H9 (cell line): ENCODE data around the gene PLCH1. TPM values are rescaled to one million over a fixed set of nuclear protein-coding genes. Genes with fewer than 3 reads are reported as not detected.

ENCODE experiments used
- DNase-seq: peaks from one replicate; pipeline ENCODE4 v3.0.0-alpha.2; 2017
- H2AFZ ChIP-seq: one replicate; pipeline ENCODE4 v1.6.1; 2013; ENCODE audit warnings: mild to moderate bottlenecking, low read length, control low read depth, moderate library complexity
- H2AK5ac ChIP-seq: 2 replicates; pipeline ENCODE4 v1.6.1; 2013; ENCODE audit warnings: low read length, control low read depth, mixed read lengths; ENCODE audit not compliant: insufficient read length
- H2BK120ac ChIP-seq: one replicate; pipeline ENCODE4 v1.6.1; 2013; ENCODE audit warnings: low read depth, mild to moderate bottlenecking, low read length, control low read depth, inconsistent platforms; ENCODE audit not compliant: poor library complexity, severe bottlenecking
- H2BK12ac ChIP-seq: 2 replicates; pipeline ENCODE4 v1.6.1; 2013; ENCODE audit warnings: low read length, control low read depth, mixed read lengths, low read depth; ENCODE audit not compliant: insufficient read length
- H2BK15ac ChIP-seq: 2 replicates; pipeline ENCODE4 v1.6.1; 2013; ENCODE audit warnings: low read depth, low read length, control low read depth
- H2BK20ac ChIP-seq: one replicate; pipeline ENCODE4 v1.6.1; 2013; ENCODE audit warnings: low read depth, mild to moderate bottlenecking, low read length, control low read depth, inconsistent platforms; ENCODE audit not compliant: poor library complexity, severe bottlenecking
- H2BK5ac ChIP-seq: 2 replicates; pipeline ENCODE4 v1.6.1; 2013; ENCODE audit warnings: low read length, control low read depth, mixed read lengths; ENCODE audit not compliant: insufficient read length
- H3K14ac ChIP-seq: 2 replicates; pipeline ENCODE4 v1.6.1; 2013; ENCODE audit warnings: low read length, control low read depth; ENCODE audit not compliant: insufficient read depth
- H3K18ac ChIP-seq: 2 replicates; pipeline ENCODE4 v1.6.1; 2013; ENCODE audit warnings: low read depth, mild to moderate bottlenecking, mixed read lengths, low read length, control low read depth; ENCODE audit not compliant: insufficient read length
- H3K23ac ChIP-seq: 2 replicates; pipeline ENCODE4 v1.6.1; 2013; ENCODE audit warnings: low read length, control low read depth, mixed read lengths, low read depth; ENCODE audit not compliant: insufficient read length
- H3K23me2 ChIP-seq: 2 replicates; pipeline ENCODE4 v1.6.1; 2013; ENCODE audit warnings: low read depth, mild to moderate bottlenecking, mixed read lengths, low read length, control low read depth; ENCODE audit not compliant: insufficient read length, poor library complexity, severe bottlenecking
- H3K27ac ChIP-seq: 2 replicates; pipeline ENCODE4 v1.5.1; 2013; ENCODE audit warnings: low read length, control low read depth, mixed read lengths, low read depth; ENCODE audit not compliant: insufficient read length
- H3K27me3 ChIP-seq: 2 replicates; pipeline ENCODE4 v1.6.1; 2013; ENCODE audit warnings: low read length, control low read depth, inconsistent platforms; ENCODE audit not compliant: insufficient read depth
- H3K4ac ChIP-seq: 2 replicates; pipeline ENCODE4 v1.6.1; 2013; ENCODE audit warnings: low read depth, mild to moderate bottlenecking, control low read depth, inconsistent platforms, low read length, moderate library complexity
- H3K4me1 ChIP-seq: 2 replicates; pipeline ENCODE4 v1.6.1; 2013; ENCODE audit warnings: low read length, control low read depth, inconsistent platforms; ENCODE audit not compliant: insufficient read depth
- H3K4me2 ChIP-seq: 2 replicates; pipeline ENCODE4 v1.6.1; 2013; ENCODE audit warnings: low read length, control low read depth, mixed read lengths; ENCODE audit not compliant: insufficient read length, insufficient read depth
- H3K56ac ChIP-seq: 2 replicates; pipeline ENCODE4 v1.6.1; 2013; ENCODE audit warnings: low read depth, mild to moderate bottlenecking, mixed read lengths, low read length, control low read depth; ENCODE audit not compliant: insufficient read length
- H3K79me1 ChIP-seq: 2 replicates; pipeline ENCODE4 v1.6.1; 2013; ENCODE audit warnings: low read depth, mild to moderate bottlenecking, moderate library complexity, low read length, control low read depth, inconsistent platforms; ENCODE audit not compliant: insufficient read depth, poor library complexity, severe bottlenecking
- H3K79me2 ChIP-seq: 2 replicates; pipeline ENCODE4 v1.6.1; 2013; ENCODE audit warnings: low read length, control low read depth, inconsistent platforms; ENCODE audit not compliant: insufficient read depth
- H3K9ac ChIP-seq: 2 replicates; pipeline ENCODE4 v1.6.1; 2013; ENCODE audit warnings: low read length, control low read depth, mixed read lengths; ENCODE audit not compliant: insufficient read length; ENCODE audit errors: extremely low read depth
- H3K9me3 ChIP-seq: one replicate; pipeline ENCODE4 v1.6.1; 2013; ENCODE audit warnings: low read depth, low read length, inconsistent platforms; ENCODE audit not compliant: control insufficient read depth
- H3T11ph ChIP-seq: one replicate; pipeline ENCODE4 v1.6.1; 2013; ENCODE audit warnings: mild to moderate bottlenecking, low read length, control low read depth, inconsistent platforms
- H4K20me1 ChIP-seq: one replicate; pipeline ENCODE4 v1.6.1; 2013; ENCODE audit not compliant: control insufficient read depth, insufficient read length, insufficient read depth
- H4K5ac ChIP-seq: 2 replicates; pipeline ENCODE4 v1.6.1; 2013; ENCODE audit warnings: low read depth, mild to moderate bottlenecking, mixed read lengths, low read length, control low read depth; ENCODE audit not compliant: insufficient read length
- H4K8ac ChIP-seq: replicated peaks from 2 replicates; pipeline ENCODE4 v1.6.1; 2013; ENCODE audit warnings: low read length, control low read depth, mixed read lengths, low read depth; ENCODE audit not compliant: insufficient read length
- H4K91ac ChIP-seq: 2 replicates; pipeline ENCODE4 v1.6.1; 2013; ENCODE audit warnings: low read depth, mild to moderate bottlenecking, moderate library complexity, mixed read lengths, low read length, control low read depth; ENCODE audit not compliant: insufficient read length
- H3K27ac Mint-ChIP-seq, 3 experiments: 2 replicates in 2 of 3; 3 replicates in 1 of 3; pipeline ENCODE4 v1.8.0; 2020 to 2021; ENCODE audit warnings: mixed read lengths in 3 of 3, mild to moderate bottlenecking in 1 of 3, moderate library complexity in 1 of 3
- H3K27me3 Mint-ChIP-seq: 2 replicates; pipeline ENCODE4 v1.8.0; 2021; ENCODE audit warnings: low read depth, mild to moderate bottlenecking, moderate library complexity, mixed read lengths
- H3K36me3 Mint-ChIP-seq, 3 experiments: 2 replicates in 2 of 3; 3 replicates in 1 of 3; pipeline ENCODE4 v1.8.0; 2020 to 2021; ENCODE audit warnings: low read depth in 3 of 3, mixed read lengths in 3 of 3; ENCODE audit not compliant: insufficient read depth in 1 of 3
- H3K4me1 Mint-ChIP-seq, 2 experiments: 2 replicates each; pipeline ENCODE4 v1.8.0; 2020; ENCODE audit warnings: mixed read lengths in 2 of 2
- H3K4me3 Mint-ChIP-seq, 2 experiments: 2 replicates in 1 of 2; 3 replicates in 1 of 2; pipeline ENCODE4 v1.8.0; 2020 to 2021; ENCODE audit warnings: mild to moderate bottlenecking in 2 of 2, mixed read lengths in 2 of 2, moderate library complexity in 1 of 2
- H3K9me3 Mint-ChIP-seq, 2 experiments: 2 replicates in 1 of 2; 3 replicates in 1 of 2; pipeline ENCODE4 v1.8.0; 2020; ENCODE audit warnings: mild to moderate bottlenecking in 2 of 2, mixed read lengths in 2 of 2, moderate library complexity in 1 of 2
- WGBS: extraction: QIAGEN DNeasy Blood & Tissue Kit; methylation state at CpG from one replicate; pipeline ENCODE4 v1.1.7; 2013; ENCODE audit warnings: missing lambda C conversion rate, low lambda C conversion rate, mixed read lengths; ENCODE audit not compliant: insufficient read length; ENCODE audit errors: extremely low coverage; 5-methylcytosine and 5-hydroxymethylcytosine counted together
- total RNA-seq: library from RNA; stranded (reverse); gene quantifications from 2 replicates; pipeline ENCODE4 v1.2.1, GENCODE V29; 2021
- TF ChIP-seq, protein P1 (sequence below): fragments of 200-600 bp; sonication (generic); conservative IDR thresholded peaks from 3 replicates; pipeline ENCODE4 v1.8.0; 2021; ENCODE audit warnings: antibody characterized with exemption, mild to moderate bottlenecking

Gene PLCH1
- total RNA-seq, 1 experiment from 2014 or later = 19.0 TPM

DNA sequence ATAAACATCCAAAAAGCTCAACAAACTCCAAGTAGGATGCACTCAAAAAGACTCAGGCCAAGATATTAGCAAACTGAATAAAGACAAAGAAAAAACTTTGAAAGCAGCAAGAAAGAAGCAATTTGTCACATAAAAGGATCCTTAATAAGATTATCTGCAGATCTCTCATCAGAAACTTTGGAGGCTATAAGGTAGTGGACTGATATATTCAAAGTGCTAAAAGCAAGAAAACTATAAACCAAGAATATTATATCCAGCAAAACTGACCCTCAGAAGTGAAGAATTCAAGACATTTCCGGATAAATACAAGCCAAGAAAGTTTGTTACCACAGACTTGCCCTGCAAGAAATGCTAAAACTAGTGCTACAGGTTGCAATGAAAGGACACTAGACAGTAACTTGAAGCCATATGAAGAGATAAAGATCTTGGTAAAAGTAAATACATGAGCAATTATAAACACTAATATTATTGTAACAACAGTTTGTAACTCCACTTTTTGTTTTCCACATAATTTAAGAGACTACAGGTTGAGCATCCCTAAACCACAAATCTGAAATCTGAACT is 37.6 kb upstream of the PLCH1 start:
- Histone ChIP-seq H3K14ac (no peak overlapping the region), H4K20me1 (no peaks in the 10 kb centered on the region), H2AK5ac (no peak overlapping the region), H2AFZ (no peak overlapping the region), H3K27ac (no peak overlapping the region), H2BK15ac (no peak overlapping the region), H2BK20ac (no peak overlapping the region), H2BK120ac (no peak overlapping the region), H3K23ac (no peak overlapping the region), H3T11ph (no peak overlapping the region), H3K4me2 (no peak overlapping the region), H3K79me1 (no peaks in the 10 kb centered on the region), H3K56ac (no peak overlapping the region), H3K4ac (no peak overlapping the region), H4K5ac (no peak overlapping the region), H2BK12ac (no peak overlapping the region), H3K27me3 (no peaks in the 10 kb centered on the region), H2BK5ac (no peak overlapping the region), H4K91ac (no peak overlapping the region), H3K9ac (no peak overlapping the region), H3K79me2 (no peaks in the 10 kb centered on the region), H3K4me1 (no peaks in the 10 kb centered on the region), H3K9me3 (no peaks in the 10 kb centered on the region), H4K8ac (no peak overlapping the region), H3K23me2 (no peaks in the 10 kb centered on the region), H3K18ac (no peak overlapping the region)
- H3K4me1 Mint-ChIP-seq = no peaks in the 10 kb centered on the region
- H3K27ac Mint-ChIP-seq = no peak overlapping the region
- no peaks in the 10 kb centered on the region for H3K27me3 Mint-ChIP-seq
- DNase-seq = no peak
- peaks cover 0 to 6% of the 10 kb centered on the region in 2 experiments; a peak in 3 of 5 replicates for H3K9me3 Mint-ChIP-seq
- TF ChIP-seq, protein P1, sequence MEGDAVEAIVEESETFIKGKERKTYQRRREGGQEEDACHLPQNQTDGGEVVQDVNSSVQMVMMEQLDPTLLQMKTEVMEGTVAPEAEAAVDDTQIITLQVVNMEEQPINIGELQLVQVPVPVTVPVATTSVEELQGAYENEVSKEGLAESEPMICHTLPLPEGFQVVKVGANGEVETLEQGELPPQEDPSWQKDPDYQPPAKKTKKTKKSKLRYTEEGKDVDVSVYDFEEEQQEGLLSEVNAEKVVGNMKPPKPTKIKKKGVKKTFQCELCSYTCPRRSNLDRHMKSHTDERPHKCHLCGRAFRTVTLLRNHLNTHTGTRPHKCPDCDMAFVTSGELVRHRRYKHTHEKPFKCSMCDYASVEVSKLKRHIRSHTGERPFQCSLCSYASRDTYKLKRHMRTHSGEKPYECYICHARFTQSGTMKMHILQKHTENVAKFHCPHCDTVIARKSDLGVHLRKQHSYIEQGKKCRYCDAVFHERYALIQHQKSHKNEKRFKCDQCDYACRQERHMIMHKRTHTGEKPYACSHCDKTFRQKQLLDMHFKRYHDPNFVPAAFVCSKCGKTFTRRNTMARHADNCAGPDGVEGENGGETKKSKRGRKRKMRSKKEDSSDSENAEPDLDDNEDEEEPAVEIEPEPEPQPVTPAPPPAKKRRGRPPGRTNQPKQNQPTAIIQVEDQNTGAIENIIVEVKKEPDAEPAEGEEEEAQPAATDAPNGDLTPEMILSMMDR = no peak
- H3K36me3 Mint-ChIP-seq = peaks cover 9 to 10% (median 9%) of the 10 kb centered on the region in 3 experiments
- no CpG with 5 or more reads among the region's 1 CpG for WGBS
- no peak overlapping the region for H3K4me3 Mint-ChIP-seq
